Skin epidermis (tissue), 12 donors: ENCODE measurements around the gene IMPA2.

Source experiments
- H3K27ac ChIP-seq, 21 experiments: fragments of 200-600 bp; sonication (generic) in 11 of 21; one replicate each; pipeline ENCODE4 v1.5.0; 2020; ENCODE audit warnings: mild to moderate bottlenecking in 3 of 21, inconsistent platforms in 2 of 21, moderate library complexity in 2 of 21
- H3K4me3 ChIP-seq, 7 experiments: fragments of 200-600 bp; sonication (generic) in 2 of 7; one replicate each; pipeline ENCODE4 v1.5.0; 2020; ENCODE audit warnings: inconsistent platforms in 2 of 7, mild to moderate bottlenecking in 2 of 7, moderate library complexity in 1 of 7

The IMPA2 gene

DNA sequence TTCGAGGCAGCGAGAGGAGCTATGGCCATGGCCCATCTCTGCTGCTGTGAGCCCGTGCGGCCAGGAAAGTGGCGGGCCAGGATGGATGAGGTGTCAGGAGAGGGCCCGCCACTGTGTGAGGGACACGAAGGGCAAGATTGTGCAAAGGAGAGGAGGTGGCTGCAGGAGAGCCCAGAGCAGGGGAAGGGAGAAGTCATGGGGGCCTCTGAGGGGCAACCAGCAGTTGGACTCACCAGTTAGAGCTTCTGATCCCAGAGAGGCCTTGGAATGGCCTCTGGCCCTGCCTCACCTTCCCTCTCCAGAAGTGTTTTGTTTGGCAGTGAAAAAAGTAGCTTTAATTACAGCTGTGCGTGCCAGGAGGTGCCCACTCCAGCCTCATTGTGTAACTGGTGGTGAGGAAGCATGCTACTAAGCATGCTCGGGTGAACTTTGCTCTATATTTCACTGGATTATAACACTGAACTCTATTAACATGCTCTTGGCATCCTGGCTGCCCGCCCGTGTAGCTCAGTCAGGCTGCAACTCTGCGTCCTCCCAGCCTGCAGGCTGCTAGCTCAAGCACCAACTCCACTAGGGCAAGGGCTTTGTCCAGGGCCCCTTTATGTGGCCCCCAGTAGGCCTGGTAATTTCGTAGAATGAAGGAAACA, 34.2 kb downstream of the IMPA2 start:
- Histone ChIP-seq H3K4me3 (no peak overlapping the region), H3K27ac (peak overlapping the region in 18 of 21 experiments; percentile 4 to 83 (median 64))

DNA sequence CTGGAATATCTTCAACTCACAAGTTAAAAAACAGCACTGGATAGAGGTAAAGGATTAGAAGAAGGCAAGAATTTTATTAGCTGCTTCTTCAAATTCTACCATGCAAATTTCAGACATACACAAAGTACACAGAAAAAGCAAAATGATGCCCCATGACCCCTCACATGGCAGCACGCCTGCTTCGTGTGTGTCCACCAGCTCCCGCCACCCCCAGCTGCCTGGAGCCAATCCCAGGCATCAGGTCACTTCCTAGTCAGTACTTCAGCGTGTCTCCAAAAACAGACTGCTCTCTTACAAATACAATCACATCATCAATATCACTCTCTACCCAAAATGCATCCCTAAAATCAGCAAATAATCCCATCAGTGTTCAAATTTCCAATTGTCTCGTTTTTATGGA, 35.8 kb downstream of the IMPA2 start:
- Histone ChIP-seq H3K4me3 (no peak overlapping the region), H3K27ac (peak overlapping the region in 2 of 21 experiments; percentile 37 to 49)

DNA sequence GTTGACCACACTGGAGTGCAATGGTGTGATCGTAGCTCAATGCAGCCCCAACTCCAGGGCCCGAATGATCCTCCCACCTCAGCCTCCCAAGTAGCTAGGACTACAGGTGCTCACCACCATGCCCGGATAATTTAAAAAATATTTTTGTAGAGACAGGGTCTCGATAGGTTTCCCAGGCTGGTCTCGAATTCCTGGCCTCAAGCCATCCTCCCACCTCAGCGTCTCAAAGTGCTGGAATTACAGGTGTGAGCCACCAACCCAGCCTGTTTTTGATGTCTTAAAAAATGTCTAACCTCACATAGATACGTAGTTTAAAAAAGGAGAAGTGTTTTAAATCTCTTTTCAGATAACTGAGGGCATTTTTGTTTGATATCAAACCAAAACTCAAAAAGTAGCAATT, 37.6 kb downstream of the IMPA2 start:
- H3K27ac ChIP-seq = no peak overlapping the region
- no peak overlapping the region for H3K4me3 ChIP-seq

DNA sequence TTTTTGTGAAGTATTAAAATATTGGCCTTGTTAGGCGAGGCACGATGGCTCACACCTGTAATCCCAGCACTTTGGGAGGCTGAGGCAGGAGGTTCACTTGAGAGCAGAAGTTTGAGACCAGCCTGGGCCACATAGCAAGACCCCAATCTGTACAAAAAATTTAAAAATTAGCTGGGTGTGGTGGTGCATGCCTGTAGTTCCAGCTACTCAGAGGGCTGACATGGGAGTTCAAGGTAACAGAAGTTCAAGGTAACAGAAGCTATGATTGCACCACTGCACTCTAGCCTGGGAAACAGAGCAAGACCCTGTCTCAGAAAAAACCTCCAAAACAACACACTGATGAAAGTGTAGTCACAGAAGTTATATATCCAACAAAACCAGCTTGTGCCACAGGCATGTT, 39.8 kb downstream of the IMPA2 start:
- Histone ChIP-seq H3K27ac (peak overlapping the region in 15 of 21 experiments; percentile 1 to 80 (median 54)), H3K4me3 (no peak overlapping the region)

DNA sequence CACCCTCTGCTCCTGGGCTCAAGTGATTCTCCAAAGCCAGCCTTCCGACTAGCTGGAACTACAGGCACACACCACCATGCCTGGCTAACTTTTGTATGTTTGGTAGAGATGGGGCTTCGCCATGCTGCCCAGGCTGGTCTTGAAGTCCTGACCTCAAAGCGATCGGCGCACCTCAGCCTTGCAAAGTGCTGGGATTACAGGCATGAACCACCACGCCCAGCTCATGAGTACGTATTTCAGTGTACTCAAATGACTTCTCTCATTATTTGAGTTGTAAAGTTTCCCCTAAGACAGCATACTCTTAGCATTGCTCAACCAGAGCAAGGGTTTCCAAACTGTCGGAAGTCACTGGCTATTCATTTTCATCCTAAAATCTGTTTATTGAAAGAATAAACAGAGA, 40.3 kb downstream of the IMPA2 start:
- no peak overlapping the region for H3K4me3 ChIP-seq
- H3K27ac ChIP-seq = peak overlapping the region in 15 of 21 experiments; percentile 1 to 80 (median 54)

DNA sequence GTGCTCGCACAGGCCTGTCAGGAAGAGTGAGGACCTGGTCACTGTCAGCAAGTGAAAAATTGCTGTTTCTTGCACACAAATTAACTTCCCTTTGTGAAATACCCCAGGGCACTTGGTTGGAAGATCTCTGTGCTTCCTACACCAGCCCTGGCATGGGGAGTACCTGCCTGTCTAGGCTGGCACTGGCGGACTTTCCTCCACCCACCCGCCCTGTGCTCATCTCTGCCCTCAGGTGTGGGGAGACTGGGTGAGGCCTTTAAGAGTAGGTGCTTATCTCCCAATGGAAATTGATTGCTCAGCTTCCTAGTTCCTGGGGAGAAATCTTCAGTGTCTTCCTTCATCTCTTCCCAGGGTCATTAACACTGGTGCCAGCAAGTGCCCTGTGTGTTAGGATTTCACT, 42.1 kb downstream of the IMPA2 start:
- Histone ChIP-seq H3K4me3 (no peak overlapping the region), H3K27ac (peak overlapping the region in 18 of 21 experiments; percentile 12 to 82 (median 58))

DNA sequence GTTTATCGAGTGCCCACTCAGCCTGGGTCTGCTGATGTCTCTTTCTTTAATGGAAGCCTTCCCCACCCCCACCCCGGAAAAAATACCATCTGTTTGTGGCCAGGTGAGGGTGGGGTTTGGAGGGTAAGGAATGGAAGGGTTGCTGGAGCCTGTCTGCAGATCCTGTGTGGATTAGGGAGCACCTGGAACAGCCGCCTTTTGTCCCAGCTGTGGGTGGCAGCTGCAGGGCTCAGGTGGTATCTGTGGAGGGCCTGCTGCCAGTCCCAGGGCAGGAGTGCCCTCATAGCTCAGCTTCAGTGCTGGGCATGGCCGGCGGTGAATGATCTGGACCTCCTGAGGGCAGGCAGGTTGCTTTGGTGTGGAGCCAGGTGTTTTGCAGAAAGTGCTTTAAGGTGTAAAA, 45.3 kb downstream of the IMPA2 start:
- H3K27ac ChIP-seq = peak overlapping the region in 19 of 21 experiments; percentile 38 to 90 (median 77)

DNA sequence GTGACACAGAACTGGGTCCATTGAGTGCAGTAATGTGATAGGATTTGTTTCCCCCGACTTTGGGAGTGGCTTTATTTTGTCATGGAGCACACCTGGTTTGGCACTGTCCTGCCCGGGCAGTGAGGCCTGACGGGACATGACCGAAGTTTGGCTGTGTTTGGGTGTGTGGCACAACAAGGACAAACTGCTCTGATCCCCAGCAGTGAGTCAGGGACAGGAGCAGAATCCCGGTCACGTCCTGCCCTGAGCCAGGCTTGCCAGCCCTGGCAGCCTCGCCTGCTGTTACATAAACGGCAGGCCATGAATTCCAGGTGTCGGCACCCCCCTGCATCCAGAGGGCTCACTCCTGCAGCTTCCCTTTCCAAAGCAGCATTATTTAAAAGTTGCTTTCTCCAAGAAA, 45.7 kb downstream of the IMPA2 start:
- H3K4me3 ChIP-seq = no peak overlapping the region
- H3K27ac ChIP-seq = peak overlapping the region in 19 of 21 experiments; percentile 39 to 90 (median 77)

More for the DNA sequence above, 45.3 kb downstream of the IMPA2 start:
- no peak overlapping the region for H3K4me3 ChIP-seq

DNA sequence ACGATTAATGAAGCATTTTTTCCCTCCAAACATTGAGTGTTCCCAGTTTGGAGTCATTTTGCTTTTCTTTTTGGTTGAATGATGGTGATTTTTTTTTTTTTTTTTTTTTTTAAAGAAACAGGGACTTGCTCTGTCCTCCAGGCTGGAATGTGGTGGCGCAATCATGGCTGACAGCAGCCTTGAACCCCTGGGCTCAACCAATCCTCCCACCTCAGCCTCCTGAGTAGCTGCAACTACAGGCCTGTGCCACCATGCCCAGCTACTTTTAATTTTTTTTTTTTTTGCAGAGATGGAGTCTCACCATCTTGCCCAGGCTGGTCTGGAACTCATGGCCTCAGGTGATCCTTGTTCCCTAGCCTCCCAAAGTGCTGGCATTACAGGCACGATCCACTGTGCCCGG, 46.2 kb downstream of the IMPA2 start:
- H3K27ac ChIP-seq = peak overlapping the region in 18 of 21 experiments; percentile 22 to 90 (median 70)
- no peak overlapping the region for H3K4me3 ChIP-seq

DNA sequence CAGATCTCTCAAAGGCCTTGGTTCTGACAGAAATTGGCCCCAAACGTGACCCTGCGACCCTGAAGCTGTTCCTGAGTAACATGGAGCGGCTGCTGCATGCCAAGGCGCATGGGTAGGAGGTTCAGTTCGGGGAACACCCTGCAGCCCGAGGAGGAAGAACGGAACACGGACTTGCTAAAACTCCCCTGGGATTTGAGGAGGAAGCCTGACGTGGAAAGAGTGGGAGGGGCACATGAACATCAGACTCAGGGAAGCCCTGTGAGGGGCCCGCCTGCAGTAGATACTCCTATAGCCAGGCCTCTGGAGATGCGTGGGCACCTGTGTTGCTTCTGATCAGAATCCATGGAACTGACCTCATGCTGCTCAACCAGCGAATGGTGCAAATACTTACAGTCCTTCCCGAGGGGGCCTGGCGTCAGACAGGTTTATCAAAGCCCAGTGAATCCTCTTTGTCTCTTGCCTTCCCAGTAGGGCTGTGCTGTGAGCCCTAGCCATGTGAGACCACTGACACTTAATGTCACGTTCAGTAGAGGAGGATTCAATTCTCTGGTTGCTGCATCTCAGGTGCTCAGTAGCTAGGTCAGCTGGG, 46.8 kb downstream of the IMPA2 start:
- H3K4me3 ChIP-seq = no peak overlapping the region
- H3K27ac ChIP-seq = peak overlapping the region in 18 of 21 experiments; percentile 4 to 90 (median 68)

DNA sequence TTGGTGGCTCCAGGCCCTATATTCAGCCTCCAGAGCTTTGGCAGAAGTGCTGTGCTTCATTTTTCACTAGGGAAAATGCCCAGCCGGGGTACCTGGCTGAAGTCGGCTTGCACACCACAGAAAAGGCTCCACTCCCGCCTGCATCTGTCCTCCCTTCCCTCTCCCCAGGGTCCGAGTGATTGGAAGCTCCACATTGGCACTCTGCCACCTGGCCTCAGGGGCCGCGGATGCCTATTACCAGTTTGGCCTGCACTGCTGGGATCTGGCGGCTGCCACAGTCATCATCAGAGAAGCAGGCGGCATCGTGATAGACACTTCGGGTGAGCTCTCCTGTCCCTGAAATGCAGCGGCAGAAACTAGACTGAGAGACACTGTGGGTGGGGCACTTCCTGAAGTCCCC, 47.4 kb downstream of the IMPA2 start:
- H3K27ac ChIP-seq = peak overlapping the region in 16 of 21 experiments; percentile 4 to 90 (median 70)
- H3K4me3 ChIP-seq = no peak overlapping the region

DNA sequence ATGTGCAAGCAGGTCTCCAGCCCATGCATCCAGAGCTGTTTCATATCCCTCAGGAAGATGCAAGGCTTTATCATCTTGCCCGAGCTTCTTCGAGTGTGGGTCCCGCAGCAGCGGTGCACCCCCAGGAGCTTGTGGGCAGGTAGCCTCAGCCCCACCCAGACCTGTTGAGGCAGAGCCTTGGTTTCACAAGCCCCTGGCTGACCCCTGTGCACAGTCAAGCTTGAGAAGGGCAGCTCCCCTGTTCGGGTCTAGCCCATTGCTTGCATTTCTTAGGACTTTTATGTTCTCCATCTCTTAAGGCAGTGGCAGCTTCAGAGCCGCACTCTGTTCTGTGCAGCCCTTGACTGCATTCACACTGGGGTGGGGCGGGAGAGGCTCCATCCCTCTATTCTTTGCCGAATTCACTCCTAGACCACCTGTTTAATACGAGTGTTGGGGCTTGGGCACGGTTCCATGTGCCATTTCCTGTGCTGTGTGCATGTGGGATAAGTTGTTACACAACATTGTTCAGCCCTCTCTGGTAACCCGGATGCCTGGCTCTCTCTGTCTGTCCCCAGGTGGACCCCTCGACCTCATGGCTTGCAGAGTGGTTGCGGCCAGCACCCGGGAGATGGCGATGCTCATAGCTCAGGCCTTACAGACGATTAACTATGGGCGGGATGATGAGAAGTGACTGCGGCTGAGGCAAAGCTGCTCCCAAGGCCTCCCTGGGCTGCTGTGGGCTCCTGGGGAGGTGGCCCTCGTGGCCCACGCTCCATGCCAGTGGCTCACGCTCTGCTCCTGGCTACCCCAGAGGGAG, 48.7 kb downstream of the IMPA2 start:
- H3K27ac ChIP-seq = peak overlapping the region in 16 of 21 experiments; percentile 5 to 90 (median 68)
- no peak overlapping the region for H3K4me3 ChIP-seq

DNA sequence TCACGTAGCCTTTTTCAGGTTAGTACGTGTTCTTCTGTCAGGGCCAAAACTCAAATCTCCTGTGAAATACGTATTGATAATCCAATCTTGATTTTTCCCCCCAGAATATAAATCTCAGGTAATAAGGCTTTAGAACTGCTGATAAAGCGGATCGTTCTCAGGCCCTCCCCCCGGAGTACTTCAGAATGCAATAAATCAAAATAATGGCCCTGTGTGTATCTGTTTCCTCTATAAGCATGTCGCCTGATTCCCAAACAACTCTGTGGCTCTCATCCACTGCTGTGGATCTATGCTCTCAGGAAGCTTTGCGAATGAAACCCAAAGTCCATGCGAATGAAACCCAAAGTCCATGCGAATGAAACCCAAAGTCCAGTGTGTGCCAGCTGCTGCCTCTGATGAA, 49.4 kb downstream of the IMPA2 start:
- peak overlapping the region in 18 of 21 experiments; percentile 3 to 90 (median 64) for H3K27ac ChIP-seq
- H3K4me3 ChIP-seq = no peak overlapping the region

DNA sequence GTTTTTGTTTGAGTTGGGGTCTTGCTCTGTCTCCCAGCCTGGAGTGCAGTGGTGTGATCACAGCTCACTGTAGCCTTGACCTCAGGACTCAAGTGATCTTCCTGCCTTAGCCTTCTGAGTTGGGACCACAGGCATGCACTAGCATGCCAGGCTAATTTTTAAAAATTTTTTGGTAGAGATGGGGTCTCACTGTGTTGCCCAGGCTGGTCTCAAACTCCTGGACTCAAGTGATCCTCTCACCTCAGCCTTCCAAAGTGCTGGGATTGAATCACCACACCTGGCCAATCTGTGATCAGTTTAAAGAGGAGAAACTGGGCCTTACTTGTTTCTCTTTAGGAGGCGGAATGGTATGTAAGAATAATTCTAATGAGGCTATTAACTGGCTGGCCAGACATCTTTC, 49.9 kb downstream of the IMPA2 start:
- Histone ChIP-seq H3K4me3 (no peak overlapping the region), H3K27ac (peak overlapping the region in 18 of 21 experiments; percentile 24 to 90 (median 67))

DNA sequence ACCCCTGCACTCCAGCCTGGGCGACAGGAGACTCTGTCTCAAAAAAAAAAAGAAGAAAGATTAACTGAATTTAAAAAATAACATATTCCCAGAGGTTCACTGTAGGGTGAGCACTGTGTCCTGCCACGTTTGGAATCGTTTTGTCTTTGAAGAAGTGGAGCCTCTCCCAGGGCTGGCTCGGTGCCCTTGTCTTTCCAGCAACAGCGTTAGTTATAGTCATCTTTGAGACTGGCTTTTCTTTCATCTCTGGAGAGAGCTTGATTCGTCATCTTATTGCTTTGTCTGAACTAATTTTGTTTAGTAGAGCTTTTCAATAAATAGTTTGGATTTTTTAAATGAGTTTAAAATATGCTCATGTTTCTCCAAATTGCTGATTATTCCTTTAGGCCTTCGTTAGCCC, 50.5 kb downstream of the IMPA2 start:
- peak overlapping the region in 18 of 21 experiments; percentile 24 to 90 (median 67) for H3K27ac ChIP-seq
- no peak overlapping the region for H3K4me3 ChIP-seq

DNA sequence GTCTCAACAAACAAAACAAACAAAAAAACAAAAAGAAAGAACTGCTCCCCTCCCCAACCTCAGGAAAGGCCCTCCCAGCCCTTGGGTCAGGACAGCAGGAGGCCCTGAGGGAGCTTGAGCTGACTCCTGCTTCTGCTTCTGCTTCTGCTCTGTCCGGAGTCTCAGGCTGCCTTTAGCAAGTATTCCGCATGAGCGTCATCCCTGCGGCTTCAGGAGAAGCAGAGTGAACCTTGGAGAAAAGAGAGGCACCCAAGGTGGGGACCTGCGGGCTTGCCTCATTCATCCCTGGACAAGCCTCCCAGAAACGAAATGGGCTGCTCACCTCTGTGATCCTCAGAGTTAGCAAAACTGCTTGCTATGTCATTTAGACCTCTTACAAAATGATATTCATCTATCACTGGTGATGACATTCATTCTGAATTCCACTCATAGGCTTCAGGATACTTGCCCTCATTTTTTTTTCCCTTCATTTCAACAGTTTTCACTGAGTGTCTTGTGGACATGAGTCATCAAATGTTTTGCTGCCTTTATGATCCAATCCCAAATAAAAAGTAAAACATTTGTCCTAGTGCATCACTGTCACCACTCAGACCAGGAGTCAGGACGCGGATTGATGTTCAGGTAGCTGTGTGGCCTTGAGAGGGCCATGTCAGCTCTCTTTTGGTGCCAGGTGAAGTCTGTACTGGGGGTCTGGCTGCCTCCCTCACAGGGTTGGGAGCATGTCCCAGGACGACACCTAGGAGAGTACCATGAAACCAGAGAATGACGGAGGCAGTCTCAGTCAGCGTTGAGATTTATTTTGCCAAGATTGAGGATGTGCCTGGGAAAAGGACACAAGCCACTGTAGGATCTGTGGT, 51.7 kb downstream of the IMPA2 start:
- Histone ChIP-seq H3K4me3 (no peak overlapping the region), H3K27ac (peak overlapping the region in 19 of 21 experiments; percentile 2 to 90 (median 61))

DNA sequence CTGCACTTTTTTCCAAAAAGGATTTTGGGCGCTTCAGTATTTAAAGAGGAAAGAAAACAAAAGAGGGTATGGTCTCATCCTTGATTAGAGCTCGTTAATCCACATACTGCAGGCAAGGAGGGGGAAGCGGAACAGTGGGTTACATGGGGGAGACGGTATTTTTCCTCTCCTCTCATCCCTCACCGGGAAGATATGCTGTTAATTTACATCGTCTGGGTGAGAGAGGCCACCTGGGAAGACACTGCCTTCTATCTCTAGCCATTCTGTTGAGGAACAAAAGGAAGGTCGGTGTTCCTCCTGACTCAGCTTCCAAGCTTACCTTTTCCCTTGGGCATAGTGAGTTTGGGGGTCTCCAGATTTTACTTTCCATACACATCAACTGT, 52.3 kb downstream of the IMPA2 start:
- H3K27ac ChIP-seq = peak overlapping the region in 15 of 21 experiments; percentile 8 to 74 (median 58)

DNA sequence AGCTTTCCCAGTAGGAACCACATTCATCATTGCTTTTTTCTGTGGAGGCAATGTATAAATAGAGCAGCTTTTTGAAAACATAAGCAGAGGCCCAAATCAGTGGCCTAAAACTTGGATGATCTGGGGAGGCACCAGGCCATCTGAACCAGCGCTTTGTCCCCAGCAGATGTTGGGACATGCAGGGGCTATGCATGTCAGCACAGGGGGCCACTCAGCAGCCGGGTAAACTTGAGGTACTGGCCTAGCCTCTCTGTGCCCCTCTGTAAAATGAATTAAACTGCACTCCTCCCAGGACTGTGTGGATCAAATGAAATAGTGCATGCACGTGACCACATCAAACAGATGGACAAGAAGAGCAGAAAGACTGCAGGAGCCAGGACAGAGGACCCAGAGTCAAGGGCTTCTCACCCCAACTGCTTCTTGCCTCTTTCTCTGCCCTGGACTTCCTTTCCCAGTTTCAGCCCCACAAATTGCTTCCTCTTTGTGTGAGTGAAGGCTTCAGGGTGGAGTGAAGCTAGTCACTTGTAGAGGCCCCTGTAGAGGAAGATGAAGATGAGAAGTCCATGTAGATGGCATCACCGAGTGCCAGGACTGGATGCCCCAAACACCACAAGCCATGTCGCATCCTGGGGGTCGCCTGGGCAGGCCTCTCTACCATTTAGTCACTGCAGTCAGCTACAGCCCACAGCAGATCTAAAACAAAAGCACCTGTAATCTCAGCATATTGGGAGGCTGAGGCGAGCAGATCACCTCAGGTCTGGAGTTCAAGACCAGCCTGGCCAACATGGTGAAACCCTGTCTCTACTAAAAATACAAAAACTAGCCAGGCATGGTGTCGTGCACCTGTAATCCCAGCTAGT, 53.2 kb downstream of the IMPA2 start:
- Histone ChIP-seq H3K27ac (peak overlapping the region in 7 of 21 experiments; percentile 3 to 69 (median 22)), H3K4me3 (no peak overlapping the region)

More for the DNA sequence above, 52.3 kb downstream of the IMPA2 start:
- no peak overlapping the region for H3K4me3 ChIP-seq

DNA sequence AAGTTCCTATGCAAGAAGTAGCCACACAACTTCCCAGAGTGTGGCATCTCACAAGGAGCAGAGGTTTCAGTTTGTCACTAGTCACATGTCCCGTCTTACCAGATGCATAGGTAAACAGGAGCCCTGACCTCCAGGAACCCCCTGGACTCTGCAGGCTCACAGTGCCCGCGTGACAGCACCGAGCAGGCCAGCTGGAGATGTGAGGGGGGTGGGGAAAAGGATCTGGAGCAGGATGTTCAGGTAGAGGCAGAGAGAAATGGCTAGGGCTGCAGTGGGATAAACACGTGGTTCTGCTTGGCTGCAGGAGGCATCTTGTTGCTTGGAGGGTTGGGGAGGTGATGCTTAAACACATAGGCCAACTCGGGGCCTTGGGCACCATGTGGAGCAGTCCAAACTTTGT, 54.2 kb downstream of the IMPA2 start:
- H3K4me3 ChIP-seq = no peak overlapping the region
- peak overlapping the region in 5 of 21 experiments; percentile 30 to 90 (median 66) for H3K27ac ChIP-seq
